ENCODE results near the gene TRAK2. TPM values are rescaled to one million over a fixed set of nuclear protein-coding genes. Genes with fewer than 3 reads are reported as not detected.

TRAK2 gene
- total and polyA plus RNA-seq, 2 donors (not counting 3 experiments of a cell fraction or from before 2014, with no cell fraction given), result 9.7 to 35.7 TPM

- Histone ChIP-seq H3K9me1 (replicated peaks; ENCODE audit: control insufficient read depth, extremely low read depth, insufficient read depth, low read length) (no peaks in the 10 kb centered on the region), H3K4me3 (replicated peaks in 1 of 3; ENCODE audit: insufficient read depth in 1 of 3, low read depth in 1 of 3, low read length in 3 of 3) (no peak overlapping the region), H3K4me1 (ENCODE audit: control insufficient read depth, extremely low read depth, insufficient read depth, low read length) (no peaks in the 10 kb centered on the region), H3K27me3 (ENCODE audit: control insufficient read depth in 2 of 2, insufficient read depth in 2 of 2, low read length in 2 of 2) (no peaks in the 10 kb centered on the region), H3K9ac (replicated peaks; ENCODE audit: extremely low read depth, insufficient read depth, low read length) (no peak overlapping the region), H3K36me3 (ENCODE audit: control insufficient read depth in 2 of 2, extremely low read depth in 1 of 2, insufficient read depth in 2 of 2, low read length in 2 of 2) (no peaks in the 10 kb centered on the region), H3K27ac (ENCODE audit: insufficient read depth, low read depth, low read length) (no peak overlapping the region), H2AFZ (ENCODE audit: low read depth, low read length) (no peak overlapping the region), H3K9me3 (replicated peaks; ENCODE audit: control insufficient read depth, insufficient read depth, low read length) (no peaks in the 10 kb centered on the region), H3K4me2 (ENCODE audit: insufficient read depth, low read length) (no peak overlapping the region), H3K79me2 (ENCODE audit: control insufficient read depth, insufficient read depth, low read length) (no peaks in the 10 kb centered on the region), H4K20me1 (replicated peaks; ENCODE audit: control insufficient read depth, extremely low read depth, insufficient read depth, low read length) (no peaks in the 10 kb centered on the region)
- ChIA-PET CTCF (interaction anchor here (5.4 kb wide), 1 partner anchor 128 kb away, joined by 58 read pairs; no protein-coding TSS in a partner anchor), POLR2A (no interaction called here)
- no TSS peak for BruUV-seq (replicated peaks)
- TF ChIP-seq EZH2 (IDR thresholded peaks at IDR 0.05; ENCODE audit: borderline replicate concordance, low read depth, low read length, severe bottlenecking), result no peak
- no peak for TF ChIP-seq POLR2A (IDR thresholded peaks at IDR 0.05; ENCODE audit: low read depth, low read length)
- no peak for TF ChIP-seq MAX (IDR thresholded peaks at IDR 0.05; ENCODE audit: insufficient read depth, insufficient read length)
- TF ChIP-seq CTCF (IDR thresholded peaks at IDR 0.05; ENCODE audit: extremely low read depth in 1 of 2, insufficient read depth in 1 of 2, low read depth in 1 of 2, low read length in 2 of 2), result no peak
- TF ChIP-seq MYC (IDR thresholded peaks at IDR 0.05; ENCODE audit: low read depth, low read length), result no peak
- TF ChIP-seq FOS (IDR thresholded peaks at IDR 0.05; ENCODE audit: borderline replicate concordance, insufficient read depth, low read length), result no peak
- TF ChIP-seq JUN (IDR thresholded peaks at IDR 0.05; ENCODE audit: borderline replicate concordance, insufficient read depth, insufficient read length, low read depth), result no peak
- no peak for FAIRE-seq
- DNase-seq (ENCODE audit: low read depth, low spot score), result no peak
- dilution Hi-C loops (cut with MboI; ENCODE audit: extremely low pct_ligation_motif_present, low sequenced_read_pairs) (no loop called here), intact Hi-C loops (cut with micrococcal nuclease) (loop anchor here (5.0 to 10.0 kb wide), 2 partner anchors 104 to 456 kb away; no protein-coding TSS in a partner anchor)
Observed at GRCh38 chr2:201361078-201361733, 90.1 kb downstream of the TRAK2 start.

Measured in endothelial cell of umbilical vein (primary cell).